Body of pancreas (tissue), 4 donors: ENCODE results near the gene PPM1N. TPM values are rescaled to one million over a fixed set of nuclear protein-coding genes. Genes with fewer than 3 reads are reported as not detected.
A peak's percentile ranks its signal among the peaks of the same experiment; 100 is the strongest.

Experiments used
- ATAC-seq: fragments of 150-250 bp; one replicate; pipeline ENCODE4 v1.9.1; 2016
- DNase-seq, 4 donors: peaks; one replicate each; pipeline ENCODE4 v3.0.0-alpha.2; 2019
- H3K27ac ChIP-seq, 4 donors: fragments of 200-600 bp; sonication (generic); 1 replicate in 3 of 4; 2 replicates in 1 of 4; pipeline versions ENCODE4 v1.5.1 to v1.6.1; 2016 to 2019; ENCODE audit warnings: mild to moderate bottlenecking in 1 of 4, mixed read lengths in 1 of 4, moderate library complexity in 1 of 4
- H3K27me3 ChIP-seq, 2 donors: fragments of 200-600 bp; sonication (generic); one replicate each; pipeline ENCODE4 v1.6.0; 2016; ENCODE audit warnings: mild to moderate bottlenecking in 1 of 2
- H3K36me3 ChIP-seq, 2 donors: fragments of 200-600 bp; sonication (generic); replicated peaks in 1 of 2; 2 replicates each; pipeline ENCODE4 v1.5.1; 2016; ENCODE audit warnings: low read depth in 2 of 2; ENCODE audit not compliant: insufficient read depth in 1 of 2
- H3K4me1 ChIP-seq: fragments of 200-600 bp; sonication (generic); one replicate; pipeline ENCODE4 v1.6.0; 2016
- H3K4me3 ChIP-seq, 2 donors: fragments of 200-600 bp; sonication (generic); 1 replicate in 1 of 2; 2 replicates in 1 of 2; pipeline ENCODE4 v1.5.1; 2016 to 2019
- H3K9me3 ChIP-seq, 3 donors: fragments of 200-600 bp; sonication (generic); 1 replicate in 2 of 3; 2 replicates in 1 of 3; pipeline ENCODE4 v1.5.1; 2016
- POLR2A ChIP-seq, 3 donors: fragments of 450-650 bp; IDR thresholded peaks; one replicate each; pipeline ENCODE4 v1.6.1; 2016; ENCODE audit warnings: antibody characterized with exemption in 3 of 3, mild to moderate bottlenecking in 2 of 3
- WGBS, 2 donors: methylation state at CpG; one replicate each; pipeline ENCODE4 v1.1.5; 2017; 5-methylcytosine and 5-hydroxymethylcytosine counted together
- intact Hi-C: fragments of 100-400 bp; cut with DNase I; formaldehyde crosslinking; loops from one replicate; pipeline ENCODE4 v1.15.1; 2023
- total RNA-seq, 2 donors: library from RNA; depleted of rRNA; stranded (reverse); fragments of >200 nt; gene quantifications; one replicate each; pipeline ENCODE4 v1.1.0, GENCODE V29; 2016
- TF ChIP-seq, protein P1 (sequence below), 7 experiments: fragments of 450-650 bp in 4 of 7; fragments of 200-600 bp in 3 of 7; sonication (generic) in 3 of 7; IDR thresholded peaks; one replicate each; pipeline ENCODE4 v1.5.1; 2016 to 2019; ENCODE audit warnings: antibody characterized with exemption in 7 of 7

The PPM1N gene
- total RNA-seq, 2 donors from 2014 or later = not detected

DNA sequence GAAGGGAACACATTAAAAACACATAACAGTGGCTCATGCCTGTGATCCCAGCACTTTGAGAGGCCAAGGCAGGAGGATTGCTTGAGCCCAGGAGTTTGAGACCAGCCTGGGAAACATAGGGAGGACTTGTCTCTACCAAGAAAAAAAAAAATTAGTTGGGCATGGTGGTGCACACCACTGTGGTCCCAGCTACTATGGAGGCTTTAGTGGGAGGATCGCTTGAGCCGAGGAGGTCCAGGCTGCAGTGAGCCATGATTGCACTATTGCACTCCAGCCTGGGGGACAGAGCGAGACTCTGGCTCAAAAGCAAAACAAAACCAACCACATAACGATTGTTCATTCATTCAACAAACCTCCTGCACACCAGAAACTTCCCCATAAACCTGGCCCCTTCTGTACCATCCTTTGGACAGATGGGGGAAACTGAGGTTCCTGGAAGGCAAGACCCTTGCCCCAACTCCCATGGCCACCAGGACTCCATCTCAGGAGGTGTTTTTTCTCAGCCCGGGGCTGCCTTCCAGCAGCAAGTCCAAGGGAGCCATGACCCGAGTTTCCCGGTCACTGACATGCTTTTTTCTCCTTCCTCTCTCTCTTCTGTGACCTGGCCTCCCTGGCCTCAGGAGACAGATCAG is 26.2 kb upstream of the PPM1N start:
- H3K36me3 ChIP-seq = no peaks in the 10 kb centered on the region
- DNase-seq = no peak
- H3K4me3 ChIP-seq = no peak overlapping the region
- intact Hi-C loops = no loop called here
- H3K27me3 ChIP-seq = no peaks in the 10 kb centered on the region
- TF ChIP-seq POLR2A (IDR thresholded peaks at IDR 0.05) = no peak
- TF ChIP-seq, protein P1, sequence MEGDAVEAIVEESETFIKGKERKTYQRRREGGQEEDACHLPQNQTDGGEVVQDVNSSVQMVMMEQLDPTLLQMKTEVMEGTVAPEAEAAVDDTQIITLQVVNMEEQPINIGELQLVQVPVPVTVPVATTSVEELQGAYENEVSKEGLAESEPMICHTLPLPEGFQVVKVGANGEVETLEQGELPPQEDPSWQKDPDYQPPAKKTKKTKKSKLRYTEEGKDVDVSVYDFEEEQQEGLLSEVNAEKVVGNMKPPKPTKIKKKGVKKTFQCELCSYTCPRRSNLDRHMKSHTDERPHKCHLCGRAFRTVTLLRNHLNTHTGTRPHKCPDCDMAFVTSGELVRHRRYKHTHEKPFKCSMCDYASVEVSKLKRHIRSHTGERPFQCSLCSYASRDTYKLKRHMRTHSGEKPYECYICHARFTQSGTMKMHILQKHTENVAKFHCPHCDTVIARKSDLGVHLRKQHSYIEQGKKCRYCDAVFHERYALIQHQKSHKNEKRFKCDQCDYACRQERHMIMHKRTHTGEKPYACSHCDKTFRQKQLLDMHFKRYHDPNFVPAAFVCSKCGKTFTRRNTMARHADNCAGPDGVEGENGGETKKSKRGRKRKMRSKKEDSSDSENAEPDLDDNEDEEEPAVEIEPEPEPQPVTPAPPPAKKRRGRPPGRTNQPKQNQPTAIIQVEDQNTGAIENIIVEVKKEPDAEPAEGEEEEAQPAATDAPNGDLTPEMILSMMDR (IDR thresholded peaks at IDR 0.05) = no peak
- 51 to 62% methylated on average over 7 of the region's 7 CpGs for WGBS, 2 donors
- H3K27ac ChIP-seq = no peak overlapping the region
- peaks cover 23% of the 10 kb centered on the region for H3K4me1 ChIP-seq
- H3K9me3 ChIP-seq = no peaks in the 10 kb centered on the region
- no peak for ATAC-seq

DNA sequence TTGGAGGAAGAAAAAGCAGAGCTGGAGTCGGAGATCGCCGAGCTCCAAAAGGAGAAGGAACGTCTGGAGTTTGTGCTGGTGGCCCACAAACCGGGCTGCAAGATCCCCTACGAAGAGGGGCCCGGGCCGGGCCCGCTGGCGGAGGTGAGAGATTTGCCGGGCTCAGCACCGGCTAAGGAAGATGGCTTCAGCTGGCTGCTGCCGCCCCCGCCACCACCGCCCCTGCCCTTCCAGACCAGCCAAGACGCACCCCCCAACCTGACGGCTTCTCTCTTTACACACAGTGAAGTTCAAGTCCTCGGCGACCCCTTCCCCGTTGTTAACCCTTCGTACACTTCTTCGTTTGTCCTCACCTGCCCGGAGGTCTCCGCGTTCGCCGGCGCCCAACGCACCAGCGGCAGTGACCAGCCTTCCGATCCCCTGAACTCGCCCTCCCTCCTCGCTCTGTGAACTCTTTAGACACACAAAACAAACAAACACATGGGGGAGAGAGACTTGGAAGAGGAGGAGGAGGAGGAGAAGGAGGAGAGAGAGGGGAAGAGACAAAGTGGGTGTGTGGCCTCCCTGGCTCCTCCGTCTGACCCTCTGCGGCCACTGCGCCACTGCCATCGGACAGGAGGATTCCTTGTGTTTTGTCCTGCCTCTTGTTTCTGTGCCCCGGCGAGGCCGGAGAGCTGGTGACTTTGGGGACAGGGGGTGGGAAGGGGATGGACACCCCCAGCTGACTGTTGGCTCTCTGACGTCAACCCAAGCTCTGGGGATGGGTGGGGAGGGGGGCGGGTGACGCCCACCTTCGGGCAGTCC is 25.5 kb upstream of the PPM1N start:
- WGBS, 2 donors = 23 to 26% methylated on average over 40 to 44 of the region's 44 CpGs
- Histone ChIP-seq H3K27ac (no peak overlapping the region), H3K4me3 (no peak overlapping the region), H3K9me3 (no peaks in the 10 kb centered on the region), H3K36me3 (no peaks in the 10 kb centered on the region), H3K4me1 (peaks cover 19% of the 10 kb centered on the region), H3K27me3 (no peaks in the 10 kb centered on the region)
- intact Hi-C loops = no loop called here
- no peak for ATAC-seq
- TF ChIP-seq POLR2A (IDR thresholded peaks at IDR 0.05) = no peak
- TF ChIP-seq, protein P1 (IDR thresholded peaks at IDR 0.05) = no peak
- peak in 1 of 4 donors; percentile 32 for DNase-seq

DNA sequence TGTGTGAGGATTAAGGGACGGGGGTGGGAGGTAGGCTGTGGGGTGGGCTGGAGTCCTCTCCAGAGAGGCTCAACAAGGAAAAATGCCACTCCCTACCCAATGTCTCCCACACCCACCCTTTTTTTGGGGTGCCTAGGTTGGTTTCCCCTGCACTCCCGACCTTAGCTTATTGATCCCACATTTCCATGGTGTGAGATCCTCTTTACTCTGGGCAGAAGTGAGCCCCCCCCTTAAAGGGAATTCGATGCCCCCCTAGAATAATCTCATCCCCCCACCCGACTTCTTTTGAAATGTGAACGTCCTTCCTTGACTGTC is 24.9 kb upstream of the PPM1N start:
- 8 to 29% methylated on average over 4 to 5 of the region's 5 CpGs for WGBS, 2 donors
- DNase-seq (no peak), ATAC-seq (no peak)
- no peaks in the 10 kb centered on the region for H3K27me3 ChIP-seq
- no peak for TF ChIP-seq POLR2A (IDR thresholded peaks at IDR 0.05)
- TF ChIP-seq, protein P1 (IDR thresholded peaks at IDR 0.05) = no peak
- H3K36me3 ChIP-seq = no peaks in the 10 kb centered on the region
- intact Hi-C loops = no loop called here
- no peaks in the 10 kb centered on the region for H3K9me3 ChIP-seq
- H3K4me1 ChIP-seq = peaks cover 19% of the 10 kb centered on the region
- H3K27ac ChIP-seq = no peak overlapping the region
- no peak overlapping the region for H3K4me3 ChIP-seq

DNA sequence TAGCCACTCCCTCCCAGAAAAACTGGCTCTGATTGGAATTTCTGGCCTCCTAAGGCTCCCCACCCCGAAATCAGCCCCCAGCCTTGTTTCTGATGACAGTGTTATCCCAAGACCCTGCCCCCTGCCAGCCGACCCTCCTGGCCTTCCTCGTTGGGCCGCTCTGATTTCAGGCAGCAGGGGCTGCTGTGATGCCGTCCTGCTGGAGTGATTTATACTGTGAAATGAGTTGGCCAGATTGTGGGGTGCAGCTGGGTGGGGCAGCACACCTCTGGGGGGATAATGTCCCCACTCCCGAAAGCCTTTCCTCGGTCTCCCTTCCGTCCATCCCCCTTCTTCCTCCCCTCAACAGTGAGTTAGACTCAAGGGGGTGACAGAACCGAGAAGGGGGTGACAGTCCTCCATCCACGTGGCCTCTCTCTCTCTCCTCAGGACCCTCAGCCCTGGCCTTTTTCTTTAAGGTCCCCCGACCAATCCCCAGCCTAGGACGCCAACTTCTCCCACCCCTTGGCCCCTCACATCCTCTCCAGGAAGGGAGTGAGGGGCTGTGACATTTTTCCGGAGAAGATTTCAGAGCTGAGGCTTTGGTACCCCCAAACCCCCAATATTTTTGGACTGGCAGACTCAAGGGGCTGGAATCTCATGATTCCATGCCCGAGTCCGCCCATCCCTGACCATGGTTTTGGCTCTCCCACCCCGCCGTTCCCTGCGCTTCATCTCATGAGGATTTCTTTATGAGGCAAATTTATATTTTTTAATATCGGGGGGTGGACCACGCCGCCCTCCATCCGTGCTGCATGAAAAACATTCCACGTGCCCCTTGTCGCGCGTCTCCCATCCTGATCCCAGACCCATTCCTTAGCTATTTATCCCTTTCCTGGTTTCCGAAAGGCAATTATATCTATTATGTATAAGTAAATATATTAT is 24.3 kb upstream of the PPM1N start:
- ATAC-seq = no peak
- Histone ChIP-seq H3K4me3 (no peak overlapping the region), H3K27me3 (no peaks in the 10 kb centered on the region), H3K4me1 (peaks cover 18% of the 10 kb centered on the region), H3K36me3 (no peaks in the 10 kb centered on the region), H3K9me3 (no peaks in the 10 kb centered on the region), H3K27ac (no peak overlapping the region)
- 50 to 52% methylated on average over 27 of the region's 27 CpGs for WGBS, 2 donors
- TF ChIP-seq, protein P1 (IDR thresholded peaks at IDR 0.05) = no peak
- peak in 1 of 3 donors; percentile 2 for TF ChIP-seq POLR2A (IDR thresholded peaks at IDR 0.05)
- no peak for DNase-seq
- intact Hi-C loops = no loop called here
